Activated CD4-positive, alpha-beta T cell treated with anti-CD3 and anti-CD28 coated beads, Interleukin-2, amount 50 U/mL, for 24 hours (primary cell): ENCODE data around the gene ITGA7.

Experiments used
- DNase-seq, 2 donors: peaks; one replicate each; pipeline ENCODE4 v3.0.0-alpha.2; 2020; ENCODE audit warnings: low read depth in 1 of 2, low spot score in 1 of 2

The ITGA7 gene

GRCh38 chr12:55733858-55734257 lies 26.2 kb upstream of the ITGA7 start:
- DNase-seq = no peak

- DNase-seq = no peak
Observed at GRCh38 chr12:55733021-55733555, 25.4 kb upstream of the ITGA7 start.

GRCh38 chr12:55732288-55732687 lies 24.6 kb upstream of the ITGA7 start:
- DNase-seq = no peak

DNA sequence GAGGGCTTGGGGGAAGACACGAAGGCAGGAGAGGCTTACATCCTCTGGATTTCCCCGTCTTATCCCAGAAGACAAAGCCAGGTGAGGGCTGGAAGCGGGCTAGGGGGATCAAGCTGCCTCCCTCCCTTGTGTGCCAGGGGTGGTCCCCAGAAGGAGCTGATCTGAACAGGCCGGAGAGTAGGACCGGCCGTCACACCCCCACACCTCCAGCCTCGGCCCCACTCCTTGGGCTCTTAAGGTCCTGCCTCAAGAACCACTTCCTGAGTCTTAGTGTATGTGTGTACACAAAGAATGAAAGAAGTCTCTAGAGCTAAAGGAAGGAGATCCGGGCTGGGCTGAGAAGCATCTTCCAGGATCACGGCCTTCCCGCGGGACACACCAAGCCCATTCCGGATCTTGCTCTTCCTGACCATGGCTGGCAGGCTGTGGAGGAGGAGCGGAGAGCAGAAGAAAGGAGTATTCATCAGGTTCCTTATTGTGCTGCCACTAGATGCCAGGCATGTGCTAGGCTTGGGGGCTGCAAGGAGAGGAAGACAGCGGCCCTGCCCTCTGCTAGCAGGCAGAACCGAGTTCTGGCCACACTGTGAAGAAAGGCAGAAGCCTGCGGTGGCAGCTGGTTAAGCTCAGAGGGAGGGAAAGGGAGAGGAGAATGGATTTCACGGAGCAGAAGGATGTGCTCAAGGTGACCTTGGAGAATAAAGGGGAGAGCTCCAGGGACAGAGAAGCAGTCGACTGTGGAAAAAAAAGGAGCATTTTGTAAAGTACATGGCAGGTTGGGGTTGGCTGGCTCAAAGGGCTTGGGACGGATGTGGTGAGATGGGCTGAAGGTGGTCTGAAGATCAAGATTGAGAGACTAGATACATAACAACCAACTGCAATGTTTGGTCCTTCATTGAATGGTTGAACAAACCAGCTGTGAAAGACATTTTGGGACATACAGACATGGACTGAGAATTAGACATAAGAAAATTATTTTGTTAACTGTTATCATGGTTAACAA lies 22.4 kb upstream of the ITGA7 start:
- no peak for DNase-seq

DNA sequence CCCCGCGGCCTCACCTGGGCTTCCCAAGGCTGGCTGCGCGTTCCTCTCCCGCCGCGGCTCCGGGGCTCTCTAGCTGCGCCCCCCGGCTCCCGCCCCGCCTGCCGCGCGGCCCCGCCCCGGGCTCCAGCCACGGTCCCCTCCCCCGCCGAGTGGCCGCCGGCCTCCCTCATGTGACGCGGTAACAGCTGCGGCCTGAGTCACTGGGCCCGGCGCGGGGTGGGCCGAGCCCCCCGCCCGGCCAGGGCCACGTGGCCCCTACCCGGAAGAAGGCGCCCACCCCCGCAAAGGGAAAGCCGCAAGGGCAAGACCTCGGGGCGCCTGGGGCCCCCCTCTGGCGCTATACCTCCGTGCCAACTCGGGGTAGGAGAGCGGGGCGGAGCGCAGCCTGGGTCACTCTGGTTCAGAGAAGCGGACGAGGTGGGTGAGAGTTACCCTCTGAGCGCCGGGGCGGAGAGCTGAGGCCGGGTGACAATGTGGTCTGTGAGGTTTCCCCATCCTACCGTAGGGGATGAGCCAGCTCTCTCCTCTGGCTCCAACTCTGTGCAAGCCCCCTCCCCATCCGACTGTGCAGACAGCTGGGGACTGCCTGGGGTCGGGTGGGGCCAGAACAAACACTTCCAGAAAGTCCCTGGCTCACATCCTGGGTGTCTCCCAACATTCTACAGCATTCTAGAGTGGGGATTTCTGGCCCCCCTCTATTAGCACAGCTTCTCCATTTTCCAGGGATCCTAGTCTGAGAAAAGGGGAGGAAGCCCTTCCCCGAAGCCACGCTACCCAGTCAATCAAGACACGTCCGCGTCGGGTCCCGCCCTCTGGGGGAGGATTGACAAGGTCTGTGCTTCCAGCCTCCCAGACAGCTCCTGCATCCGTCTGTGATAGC lies 21.5 kb upstream of the ITGA7 start, which contains the start of gene CD63:
Gene CD63 (minus strand): TSS at position 71 of the 880 bp plus-strand sequence. CDS start 668 bp downstream, outside the sequence.
- DNase-seq = peak; percentile 51 to 66

- DNase-seq = no peak
Observed at GRCh38 chr12:55728186-55728938, 20.7 kb upstream of the ITGA7 start.

DNA sequence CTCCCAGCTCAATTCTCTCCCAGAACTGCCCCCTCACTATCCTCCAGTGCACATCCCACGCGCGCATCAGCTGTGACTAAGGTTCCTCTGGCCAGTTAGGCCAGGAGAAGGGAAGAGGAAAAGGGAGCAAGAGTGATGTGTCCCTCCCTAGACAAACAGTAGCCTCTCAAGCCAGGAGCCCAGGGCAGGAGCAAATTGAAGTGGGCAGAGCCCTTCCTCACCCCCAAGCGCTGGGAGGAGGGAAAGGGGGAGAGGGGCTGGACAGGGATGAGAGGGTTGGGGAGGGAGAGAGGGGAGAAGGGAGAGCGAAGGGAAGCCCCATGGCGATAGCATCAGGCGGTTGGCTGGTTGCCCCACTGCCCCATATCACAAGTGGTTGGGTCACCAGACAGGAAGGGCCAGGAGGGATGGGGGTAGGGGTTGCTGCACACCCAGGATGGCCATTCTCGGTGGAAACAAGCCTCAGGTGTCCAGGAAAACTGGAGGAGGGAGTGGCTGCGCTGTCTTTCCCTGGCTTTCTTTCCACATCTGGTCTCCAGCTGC lies 20.0 kb upstream of the ITGA7 start:
- DNase-seq = no peak

DNA sequence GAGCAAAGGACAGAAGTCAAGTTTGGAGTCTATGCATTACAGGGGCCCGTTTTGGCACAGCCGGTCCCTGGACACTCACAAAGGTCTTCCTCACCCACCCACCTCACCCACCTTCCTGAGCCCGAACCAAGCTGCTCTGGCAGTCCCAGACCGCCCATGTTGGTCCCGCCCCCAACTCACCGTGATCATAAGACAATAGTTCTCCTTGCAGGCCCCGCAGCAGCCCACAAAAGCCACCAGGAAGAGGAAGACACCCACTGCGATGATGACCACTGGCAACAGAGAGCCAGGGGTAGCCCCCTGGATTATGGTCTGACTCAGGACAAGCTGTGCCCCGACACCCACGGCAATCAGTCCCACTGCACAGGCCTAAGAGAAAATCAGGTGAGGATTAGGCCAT lies 19.3 kb upstream of the ITGA7 start:
- DNase-seq = no peak

DNA sequence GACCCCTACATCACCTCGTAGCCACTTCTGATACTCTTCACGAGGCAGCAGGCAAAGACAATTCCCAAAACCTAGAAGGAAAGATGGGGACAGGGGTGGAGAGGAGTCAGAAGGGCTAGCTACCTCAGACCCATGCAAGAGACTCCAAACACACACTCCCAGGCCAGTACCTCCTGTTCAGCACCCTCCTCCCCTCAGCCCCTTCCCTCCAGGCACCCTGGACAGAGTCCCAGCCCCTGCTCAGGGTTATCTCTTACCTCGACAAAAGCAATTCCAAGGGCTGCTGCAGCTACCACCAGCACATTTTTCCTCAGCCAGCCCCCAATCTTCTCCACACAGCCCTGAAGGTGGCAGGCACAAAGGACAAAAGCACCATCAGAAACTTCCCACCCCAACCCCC lies 17.9 kb upstream of the ITGA7 start:
- DNase-seq = no peak

- no peak for DNase-seq
Observed at GRCh38 chr12:55724940-55725309, 17.2 kb upstream of the ITGA7 start.

- DNase-seq = no peak
Observed at GRCh38 chr12:55724226-55724939, 16.7 kb upstream of the ITGA7 start.

GRCh38 chr12:55723516-55724225 lies 16.0 kb upstream of the ITGA7 start:
- DNase-seq = no peak

DNA sequence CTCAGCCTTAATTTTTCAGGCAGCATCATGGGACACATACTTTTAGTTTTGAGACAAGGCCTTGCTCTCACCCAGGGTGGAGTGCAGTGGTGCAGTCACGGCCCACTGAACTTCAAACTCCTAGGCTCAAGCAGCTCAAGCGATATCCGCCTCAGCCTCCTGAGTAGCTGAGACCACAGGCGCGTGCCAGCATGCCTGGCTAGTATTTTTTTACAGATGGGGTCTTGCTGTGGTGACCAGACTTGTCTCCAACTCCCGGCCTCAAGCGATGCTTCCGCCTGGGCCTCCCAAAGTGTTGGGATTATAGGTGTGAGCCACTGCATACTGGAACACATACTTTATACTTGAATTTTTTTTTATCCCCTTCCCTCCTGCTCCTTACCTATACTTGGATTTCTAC lies 15.2 kb upstream of the ITGA7 start:
- no peak for DNase-seq

GRCh38 chr12:55721601-55722213 lies 14.0 kb upstream of the ITGA7 start:
- no peak for DNase-seq

GRCh38 chr12:55720894-55721444 lies 13.3 kb upstream of the ITGA7 start:
- DNase-seq = no peak

- DNase-seq = no peak
Observed at GRCh38 chr12:55720071-55720564, 12.4 kb upstream of the ITGA7 start, which contains the start of gene RDH5. Gene RDH5, plus strand, starts transcription at chr12:55720393. Its CDS starts 792 bp downstream, at chr12:55721185.

DNA sequence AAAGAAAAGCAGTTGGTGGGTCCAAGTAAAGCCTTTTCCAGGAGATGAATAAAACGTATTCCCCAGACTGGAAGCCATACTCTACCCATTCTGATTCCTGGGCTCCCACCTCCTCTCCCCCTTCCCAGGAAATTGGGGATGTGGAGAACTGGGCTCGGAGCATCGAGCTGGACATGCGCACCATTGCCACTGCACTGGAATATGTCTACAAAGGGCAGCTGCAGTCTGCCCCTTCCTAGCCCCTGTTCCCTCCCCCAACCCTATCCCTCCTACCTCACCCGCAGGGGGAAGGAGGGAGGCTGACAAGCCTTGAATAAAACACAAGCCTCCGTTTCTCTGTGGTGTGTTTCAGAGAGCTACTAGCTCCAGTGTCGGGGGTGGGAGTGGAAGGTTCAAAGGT lies 11.7 kb upstream of the ITGA7 start:
- no peak for DNase-seq

DNA sequence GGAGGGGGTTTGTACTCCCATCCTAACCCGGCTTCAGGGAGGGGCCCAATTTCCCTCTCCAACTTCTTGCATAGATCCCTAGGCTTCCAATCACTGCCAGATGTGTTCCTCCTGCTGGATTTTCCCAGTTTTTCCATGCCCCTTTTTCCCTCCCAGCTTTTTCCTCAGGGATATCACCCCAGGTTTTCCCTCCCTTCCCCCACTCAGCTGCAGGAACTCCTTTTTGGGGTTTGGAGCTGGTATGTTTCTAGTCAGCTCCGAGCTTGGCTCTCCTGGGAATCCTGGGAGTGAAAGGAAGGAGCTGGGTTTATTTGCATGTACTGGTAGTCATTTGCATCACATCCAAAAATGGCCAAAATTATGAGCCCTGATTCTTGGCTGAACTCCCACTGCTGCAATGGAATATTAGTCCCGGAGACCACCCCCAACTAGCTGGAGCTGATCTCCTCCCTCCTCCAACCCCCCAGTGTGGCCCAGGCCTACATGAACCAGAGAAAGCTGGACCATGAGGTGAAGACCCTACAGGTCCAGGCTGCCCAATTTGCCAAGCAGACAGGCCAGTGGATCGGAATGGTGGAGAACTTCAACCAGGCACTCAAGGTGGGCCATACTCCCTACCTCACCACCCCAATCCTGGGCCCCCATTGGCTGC lies 11.0 kb upstream of the ITGA7 start:
- no peak for DNase-seq
